HL-60 (cell line): ENCODE measurements around the gene DPP4.

Experiments
- DNase-seq, 2 experiments: peaks; one replicate each; pipeline ENCODE4 v3.0.0-alpha.2; 2010 to 2020; ENCODE audit warnings: low read depth in 1 of 2, low spot score in 1 of 2
- H3K27ac ChIP-seq: fragments of 250-450 bp; sonication (Bioruptor Pico); replicated peaks from 2 replicates; pipeline ENCODE4 v1.5.1; 2020; ENCODE audit warnings: mild to moderate bottlenecking, moderate library complexity
- H3K27me3 ChIP-seq: fragments of 250-450 bp; sonication (Bioruptor Pico); 2 replicates; pipeline ENCODE4 v1.5.1; 2021; ENCODE audit warnings: mild to moderate bottlenecking, moderate library complexity; ENCODE audit not compliant: insufficient read depth, poor library complexity, severe bottlenecking
- H3K4me3 ChIP-seq: replicated peaks from 2 replicates; pipeline ENCODE4 v1.5.1; 2011; ENCODE audit warnings: mild to moderate bottlenecking, control low read depth, low read length; ENCODE audit not compliant: insufficient read depth
- GABPA ChIP-seq: IDR thresholded peaks from 2 replicates; pipeline ENCODE4 v1.6.1; 2012; ENCODE audit warnings: low read depth
- POLR2AphosphoS5 ChIP-seq: IDR thresholded peaks from 2 replicates; pipeline ENCODE4 v1.6.1; 2012; ENCODE audit warnings: low read depth
- SPI1 ChIP-seq: IDR thresholded peaks from 2 replicates; pipeline ENCODE4 v1.6.1; 2012; ENCODE audit warnings: low read depth, mild to moderate bottlenecking, borderline replicate concordance
- TF ChIP-seq, protein P1 (sequence below): IDR thresholded peaks from one replicate; pipeline ENCODE4 v1.5.1; 2011; ENCODE audit warnings: low read length, control low read depth, inconsistent platforms; ENCODE audit not compliant: insufficient read depth
- TF ChIP-seq, protein P2 (sequence below): IDR thresholded peaks from 2 replicates; pipeline ENCODE4 v1.6.1; 2012; ENCODE audit warnings: low read depth; ENCODE audit not compliant: insufficient replicate concordance

DPP4 gene

GRCh38 chr2:161987311-161987710 lies 86.7 kb downstream of the DPP4 start:
- Histone ChIP-seq H3K4me3 (no peak overlapping the region), H3K27me3 (no peaks in the 10 kb centered on the region)
- DNase-seq, result no peak

DNA sequence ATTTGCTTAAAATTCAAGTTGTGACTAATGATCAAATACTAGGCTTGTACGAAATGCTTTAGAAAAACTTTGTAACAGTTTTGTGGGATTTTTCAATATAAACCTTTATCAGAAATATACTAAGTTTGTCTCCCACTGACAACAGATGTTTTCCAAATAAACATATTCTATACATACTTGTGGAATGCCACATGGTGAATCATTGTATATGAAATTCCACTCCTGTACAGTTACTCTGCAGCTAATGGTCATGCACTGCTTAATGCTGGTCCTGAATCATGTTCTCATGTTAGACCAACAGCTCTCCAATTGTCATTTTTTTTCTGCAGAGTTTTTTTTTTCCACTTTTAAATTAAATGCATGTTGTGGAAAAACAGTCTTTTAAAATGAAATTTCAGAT lies 90.1 kb downstream of the DPP4 start:
- DNase-seq, result no peak
- TF ChIP-seq SPI1 (no peak), GABPA (no peak), POLR2AphosphoS5 (no peak)
- TF ChIP-seq, protein P1, sequence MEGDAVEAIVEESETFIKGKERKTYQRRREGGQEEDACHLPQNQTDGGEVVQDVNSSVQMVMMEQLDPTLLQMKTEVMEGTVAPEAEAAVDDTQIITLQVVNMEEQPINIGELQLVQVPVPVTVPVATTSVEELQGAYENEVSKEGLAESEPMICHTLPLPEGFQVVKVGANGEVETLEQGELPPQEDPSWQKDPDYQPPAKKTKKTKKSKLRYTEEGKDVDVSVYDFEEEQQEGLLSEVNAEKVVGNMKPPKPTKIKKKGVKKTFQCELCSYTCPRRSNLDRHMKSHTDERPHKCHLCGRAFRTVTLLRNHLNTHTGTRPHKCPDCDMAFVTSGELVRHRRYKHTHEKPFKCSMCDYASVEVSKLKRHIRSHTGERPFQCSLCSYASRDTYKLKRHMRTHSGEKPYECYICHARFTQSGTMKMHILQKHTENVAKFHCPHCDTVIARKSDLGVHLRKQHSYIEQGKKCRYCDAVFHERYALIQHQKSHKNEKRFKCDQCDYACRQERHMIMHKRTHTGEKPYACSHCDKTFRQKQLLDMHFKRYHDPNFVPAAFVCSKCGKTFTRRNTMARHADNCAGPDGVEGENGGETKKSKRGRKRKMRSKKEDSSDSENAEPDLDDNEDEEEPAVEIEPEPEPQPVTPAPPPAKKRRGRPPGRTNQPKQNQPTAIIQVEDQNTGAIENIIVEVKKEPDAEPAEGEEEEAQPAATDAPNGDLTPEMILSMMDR, result no peak
- TF ChIP-seq, protein P2, sequence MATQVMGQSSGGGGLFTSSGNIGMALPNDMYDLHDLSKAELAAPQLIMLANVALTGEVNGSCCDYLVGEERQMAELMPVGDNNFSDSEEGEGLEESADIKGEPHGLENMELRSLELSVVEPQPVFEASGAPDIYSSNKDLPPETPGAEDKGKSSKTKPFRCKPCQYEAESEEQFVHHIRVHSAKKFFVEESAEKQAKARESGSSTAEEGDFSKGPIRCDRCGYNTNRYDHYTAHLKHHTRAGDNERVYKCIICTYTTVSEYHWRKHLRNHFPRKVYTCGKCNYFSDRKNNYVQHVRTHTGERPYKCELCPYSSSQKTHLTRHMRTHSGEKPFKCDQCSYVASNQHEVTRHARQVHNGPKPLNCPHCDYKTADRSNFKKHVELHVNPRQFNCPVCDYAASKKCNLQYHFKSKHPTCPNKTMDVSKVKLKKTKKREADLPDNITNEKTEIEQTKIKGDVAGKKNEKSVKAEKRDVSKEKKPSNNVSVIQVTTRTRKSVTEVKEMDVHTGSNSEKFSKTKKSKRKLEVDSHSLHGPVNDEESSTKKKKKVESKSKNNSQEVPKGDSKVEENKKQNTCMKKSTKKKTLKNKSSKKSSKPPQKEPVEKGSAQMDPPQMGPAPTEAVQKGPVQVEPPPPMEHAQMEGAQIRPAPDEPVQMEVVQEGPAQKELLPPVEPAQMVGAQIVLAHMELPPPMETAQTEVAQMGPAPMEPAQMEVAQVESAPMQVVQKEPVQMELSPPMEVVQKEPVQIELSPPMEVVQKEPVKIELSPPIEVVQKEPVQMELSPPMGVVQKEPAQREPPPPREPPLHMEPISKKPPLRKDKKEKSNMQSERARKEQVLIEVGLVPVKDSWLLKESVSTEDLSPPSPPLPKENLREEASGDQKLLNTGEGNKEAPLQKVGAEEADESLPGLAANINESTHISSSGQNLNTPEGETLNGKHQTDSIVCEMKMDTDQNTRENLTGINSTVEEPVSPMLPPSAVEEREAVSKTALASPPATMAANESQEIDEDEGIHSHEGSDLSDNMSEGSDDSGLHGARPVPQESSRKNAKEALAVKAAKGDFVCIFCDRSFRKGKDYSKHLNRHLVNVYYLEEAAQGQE, result no peak

More at GRCh38 chr2:161987311-161987710, 86.7 kb downstream of the DPP4 start:
- no peak for TF ChIP-seq SPI1
- no peak for TF ChIP-seq POLR2AphosphoS5
- H3K27ac ChIP-seq, result no peak overlapping the region

GRCh38 chr2:161983331-161983651 lies 90.7 kb downstream of the DPP4 start:
- no peak overlapping the region for H3K27ac ChIP-seq
- TF ChIP-seq, protein P2, result no peak
- TF ChIP-seq GABPA (no peak), POLR2AphosphoS5 (no peak), SPI1 (no peak)
- TF ChIP-seq, protein P1, result no peak
- H3K4me3 ChIP-seq, result no peak overlapping the region
- no peaks in the 10 kb centered on the region for H3K27me3 ChIP-seq
- no peak for DNase-seq

More for the DNA sequence above, 90.1 kb downstream of the DPP4 start:
- no peak overlapping the region for H3K4me3 ChIP-seq
- H3K27ac ChIP-seq, result no peak overlapping the region
- no peaks in the 10 kb centered on the region for H3K27me3 ChIP-seq

GRCh38 chr2:161982548-161983330 lies 91.3 kb downstream of the DPP4 start:
- TF ChIP-seq SPI1, result no peak
- TF ChIP-seq, protein P2, result no peak
- no peak for TF ChIP-seq GABPA
- TF ChIP-seq, protein P1, result no peak
- TF ChIP-seq POLR2AphosphoS5, result no peak
- DNase-seq, result no peak
- H3K4me3 ChIP-seq, result no peak overlapping the region
- H3K27me3 ChIP-seq, result no peaks in the 10 kb centered on the region
- no peak overlapping the region for H3K27ac ChIP-seq
